Iris pigment epithelial cell (primary cell): Measurements from ENCODE around the gene MPP2.
"Not testable (repeated sequence)": the region's sequence is repeated elsewhere in the genome, so short reads cannot be mapped to it uniquely, and the experiment has no call there.

Experiments
- DNase-seq: peaks from one replicate; pipeline ENCODE4 v3.0.0-alpha.2; 2011; ENCODE audit warnings: low read depth

Gene MPP2, protein sequence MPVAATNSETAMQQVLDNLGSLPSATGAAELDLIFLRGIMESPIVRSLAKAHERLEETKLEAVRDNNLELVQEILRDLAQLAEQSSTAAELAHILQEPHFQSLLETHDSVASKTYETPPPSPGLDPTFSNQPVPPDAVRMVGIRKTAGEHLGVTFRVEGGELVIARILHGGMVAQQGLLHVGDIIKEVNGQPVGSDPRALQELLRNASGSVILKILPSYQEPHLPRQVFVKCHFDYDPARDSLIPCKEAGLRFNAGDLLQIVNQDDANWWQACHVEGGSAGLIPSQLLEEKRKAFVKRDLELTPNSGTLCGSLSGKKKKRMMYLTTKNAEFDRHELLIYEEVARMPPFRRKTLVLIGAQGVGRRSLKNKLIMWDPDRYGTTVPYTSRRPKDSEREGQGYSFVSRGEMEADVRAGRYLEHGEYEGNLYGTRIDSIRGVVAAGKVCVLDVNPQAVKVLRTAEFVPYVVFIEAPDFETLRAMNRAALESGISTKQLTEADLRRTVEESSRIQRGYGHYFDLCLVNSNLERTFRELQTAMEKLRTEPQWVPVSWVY

GRCh38 chr17:43907425-43907981 is at the start of gene MPP2:
Gene MPP2 (minus strand): TSS chr17:43907536. CDS start chr17:43904460, 3,076 bp downstream.
- peak; percentile 70 for DNase-seq

- no peak for DNase-seq
Measured at GRCh38 chr17:43956222-43956621, 48.9 kb upstream of the MPP2 start.

GRCh38 chr17:43953746-43954145 is 46.4 kb upstream of the MPP2 start, which contains the start of gene PYY:
Gene PYY (minus strand): TSS chr17:43953940. CDS start chr17:43953483, 457 bp downstream.
- no peak for DNase-seq

DNA sequence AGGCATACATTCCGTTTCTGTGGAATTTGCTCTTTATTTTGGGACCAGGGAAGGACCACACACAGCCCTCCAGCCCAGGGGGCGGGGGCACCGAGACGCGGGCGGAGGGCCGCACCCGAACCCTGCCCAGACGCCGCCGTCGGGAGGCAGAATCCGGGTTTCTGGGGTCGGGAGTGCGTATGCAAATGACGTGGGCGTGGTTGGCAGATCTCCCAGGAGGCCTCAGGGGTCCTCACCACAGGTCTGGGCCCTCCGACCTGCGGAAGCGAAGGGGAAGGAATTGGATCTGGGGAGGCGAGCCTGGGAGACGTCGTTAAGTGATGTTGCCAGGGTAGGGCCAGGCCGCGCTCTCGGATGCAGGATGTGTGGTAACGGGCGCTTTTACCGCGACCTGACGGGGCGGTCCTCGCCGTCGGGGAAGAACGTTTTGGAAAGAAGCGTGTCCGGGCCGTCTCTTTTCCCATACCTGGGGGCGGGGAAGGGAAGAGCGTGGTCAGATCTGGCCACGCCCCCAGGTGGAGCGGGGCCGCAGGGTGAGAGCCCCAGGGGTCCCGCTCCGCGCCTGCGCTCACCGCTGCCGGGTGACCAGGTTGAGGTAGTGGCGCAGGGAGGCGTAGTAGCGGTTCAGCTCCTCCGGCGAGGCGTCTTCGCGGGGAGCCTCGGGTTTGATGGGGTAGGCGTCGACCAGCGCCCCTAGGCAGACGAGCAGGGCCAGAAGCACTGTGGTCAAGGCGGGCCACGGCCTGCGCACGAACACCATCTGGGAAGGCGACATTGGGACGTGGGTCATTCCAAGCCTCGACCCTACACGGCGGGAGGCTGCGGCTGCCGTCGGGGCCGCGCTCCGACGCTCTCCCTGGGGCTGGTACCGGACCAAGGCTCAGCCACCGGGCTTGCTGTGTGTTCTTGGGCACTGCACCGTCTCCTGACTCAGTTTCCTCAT is 45.7 kb upstream of the MPP2 start:
- no peak for DNase-seq

DNA sequence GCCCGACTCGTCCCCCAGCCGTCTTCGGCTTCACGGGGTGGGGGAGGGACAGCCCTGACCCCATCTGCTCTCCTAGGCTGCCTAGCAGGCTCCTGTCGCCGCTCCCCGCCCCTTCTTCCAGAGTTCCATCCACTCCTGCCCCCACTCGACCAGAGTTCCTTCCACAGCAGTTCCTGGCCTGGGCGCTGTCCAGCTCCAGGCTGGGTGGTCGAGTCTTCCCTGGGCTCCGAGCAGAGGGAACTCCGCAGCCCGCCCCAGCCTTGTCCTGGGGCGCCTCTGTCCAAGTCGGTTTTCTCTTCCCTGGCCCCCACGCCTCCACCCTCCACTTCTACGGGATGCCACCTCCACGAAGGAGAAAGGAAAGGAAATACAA is 45.0 kb upstream of the MPP2 start:
- no peak for DNase-seq

DNA sequence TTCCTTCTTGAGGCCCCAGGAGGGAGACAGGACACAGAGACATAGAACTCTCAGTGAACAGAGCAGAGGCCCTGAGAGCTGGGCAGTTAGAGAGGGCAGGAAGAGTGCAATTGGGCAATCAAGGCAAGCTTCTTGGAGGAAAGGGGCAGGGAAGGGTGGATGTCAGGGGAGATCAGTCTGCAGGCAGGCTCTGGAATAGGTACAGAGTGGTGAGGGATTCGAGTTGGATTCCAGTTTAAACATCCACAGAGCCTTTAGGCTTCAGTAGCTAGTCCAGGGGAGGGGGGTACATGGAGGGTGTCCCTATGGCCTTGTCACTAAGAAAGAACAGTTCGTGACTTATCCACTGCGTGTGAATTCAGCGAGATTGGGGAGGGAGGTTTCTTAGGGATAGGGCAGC is 44.4 kb upstream of the MPP2 start:
- no peak for DNase-seq

- no peak for DNase-seq
Measured at GRCh38 chr17:43950554-43950953, 43.2 kb upstream of the MPP2 start.

- DNase-seq: no peak
Measured at GRCh38 chr17:43949781-43950180, 42.4 kb upstream of the MPP2 start.

- no peak for DNase-seq
Measured at GRCh38 chr17:43946781-43947180, 39.4 kb upstream of the MPP2 start.

DNA sequence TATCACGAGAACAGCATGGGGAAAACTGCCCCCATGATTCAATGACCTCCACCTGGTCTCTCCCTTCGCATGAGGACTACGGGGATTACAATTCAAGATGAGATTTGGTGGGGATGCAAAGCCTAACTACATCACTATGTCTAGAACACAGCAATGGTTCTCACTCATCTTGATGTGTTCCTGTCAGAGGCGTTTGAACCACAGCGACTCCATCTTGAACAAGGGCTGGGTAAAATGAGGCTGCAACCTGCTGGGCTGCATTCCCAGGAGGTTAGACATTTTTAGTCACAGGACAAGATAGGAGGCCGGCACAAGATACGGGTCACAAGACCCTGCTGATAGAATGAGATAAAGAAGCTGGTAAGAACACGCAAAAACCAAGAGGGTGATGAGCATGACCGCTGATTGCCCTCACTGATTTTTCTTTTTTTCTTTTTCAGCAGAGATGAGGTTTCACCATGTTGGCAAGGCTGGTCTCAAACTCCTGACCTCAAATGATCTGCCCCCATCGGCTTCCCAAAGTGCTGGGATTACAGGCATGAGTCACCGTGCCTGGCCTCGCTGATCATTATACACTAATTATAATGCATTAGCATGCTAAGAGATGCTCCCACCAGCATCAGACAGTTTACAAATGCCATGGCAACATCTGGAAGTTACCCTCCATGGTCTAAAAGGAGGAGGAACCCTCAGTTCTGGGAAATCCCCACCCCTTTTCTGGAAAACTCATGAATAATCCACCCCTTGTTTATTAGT is 37.9 kb upstream of the MPP2 start:
- DNase-seq: no peak

GRCh38 chr17:43942051-43942685 is 34.8 kb upstream of the MPP2 start, which contains the start of gene PPY:
Gene PPY (minus strand): TSS chr17:43942476. CDS start chr17:43941654, 822 bp downstream.
- DNase-seq: no peak

GRCh38 chr17:43940630-43941029 is 33.3 kb upstream of the MPP2 start:
- DNase-seq: peak; percentile 15

- DNase-seq: no peak
Measured at GRCh38 chr17:43939886-43940285, 32.5 kb upstream of the MPP2 start.

- not testable (repeated sequence) for DNase-seq
Measured at GRCh38 chr17:43939452-43939851, 32.1 kb upstream of the MPP2 start.

GRCh38 chr17:43938838-43939182 is 31.5 kb upstream of the MPP2 start:
- no peak for DNase-seq

DNA sequence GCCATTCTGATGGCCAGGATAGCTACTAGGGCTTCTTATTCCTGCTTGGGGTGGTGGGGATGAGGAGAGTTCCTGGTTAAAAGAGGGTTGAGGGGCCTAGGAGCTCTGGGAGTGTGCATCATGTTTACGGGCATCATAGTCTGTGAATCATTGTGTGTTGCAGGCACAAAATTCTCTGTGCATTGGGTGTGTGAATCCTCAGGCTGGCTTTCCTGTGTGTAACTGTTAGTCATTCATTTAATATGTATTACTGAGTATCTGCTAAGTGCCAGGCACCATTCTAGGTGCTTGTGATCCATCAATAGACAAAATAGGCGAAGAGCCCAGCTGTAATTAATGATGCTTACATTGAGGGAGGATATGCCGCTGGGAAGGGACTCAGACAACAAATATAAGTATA is 29.1 kb upstream of the MPP2 start:
- peak; percentile 17 for DNase-seq

- DNase-seq: no peak
Measured at GRCh38 chr17:43935926-43936261, 28.6 kb upstream of the MPP2 start.

GRCh38 chr17:43935204-43935925 is 28.0 kb upstream of the MPP2 start:
- no peak for DNase-seq

GRCh38 chr17:43932923-43933322 is 25.6 kb upstream of the MPP2 start:
- DNase-seq: no peak

GRCh38 chr17:43932357-43932756 is 25.0 kb upstream of the MPP2 start:
- DNase-seq: no peak
